GM13976 (cell line): ENCODE measurements around the gene PPP2R5A.

Source experiments
- DNase-seq: peaks from one replicate; pipeline ENCODE4 v3.0.0; 2012; ENCODE audit warnings: low spot score
- in situ Hi-C: fragments of 300-500 bp; cut with MboI; formaldehyde crosslinking; loops from one replicate; pipeline ENCODE4 v1.12.0; 2022; ENCODE audit warnings: low sequenced_read_pairs, mixed read lengths, inconsistent platforms; ENCODE audit not compliant: unreplicated experiment
- TF ChIP-seq, protein P1 (sequence below): IDR thresholded peaks from 2 replicates; pipeline ENCODE4 v1.5.1; 2012; ENCODE audit warnings: borderline replicate concordance, mild to moderate bottlenecking; ENCODE audit not compliant: insufficient read depth; ENCODE audit errors: extremely low read depth, missing control alignments, control extremely low read depth

The PPP2R5A gene

DNA sequence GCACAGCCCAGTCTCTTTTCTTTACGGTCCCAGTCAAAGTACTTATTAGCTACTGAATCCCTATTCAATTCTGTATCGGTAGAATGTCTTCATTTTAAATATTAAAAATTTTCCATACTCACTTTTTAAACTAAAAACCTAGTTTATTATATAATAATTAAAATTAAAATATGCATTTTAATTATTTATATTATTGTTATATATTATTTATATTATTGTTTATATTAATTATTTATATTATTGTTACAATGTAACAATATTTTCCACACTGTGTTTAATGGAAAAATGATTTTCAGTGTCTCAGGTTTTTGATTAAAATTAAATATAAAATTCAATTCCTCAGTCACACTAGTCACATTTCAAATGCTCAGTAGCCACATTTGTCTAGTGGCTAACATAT, 18.2 kb upstream of the PPP2R5A start:
- in situ Hi-C loops, result no loop called here
- TF ChIP-seq, protein P1, sequence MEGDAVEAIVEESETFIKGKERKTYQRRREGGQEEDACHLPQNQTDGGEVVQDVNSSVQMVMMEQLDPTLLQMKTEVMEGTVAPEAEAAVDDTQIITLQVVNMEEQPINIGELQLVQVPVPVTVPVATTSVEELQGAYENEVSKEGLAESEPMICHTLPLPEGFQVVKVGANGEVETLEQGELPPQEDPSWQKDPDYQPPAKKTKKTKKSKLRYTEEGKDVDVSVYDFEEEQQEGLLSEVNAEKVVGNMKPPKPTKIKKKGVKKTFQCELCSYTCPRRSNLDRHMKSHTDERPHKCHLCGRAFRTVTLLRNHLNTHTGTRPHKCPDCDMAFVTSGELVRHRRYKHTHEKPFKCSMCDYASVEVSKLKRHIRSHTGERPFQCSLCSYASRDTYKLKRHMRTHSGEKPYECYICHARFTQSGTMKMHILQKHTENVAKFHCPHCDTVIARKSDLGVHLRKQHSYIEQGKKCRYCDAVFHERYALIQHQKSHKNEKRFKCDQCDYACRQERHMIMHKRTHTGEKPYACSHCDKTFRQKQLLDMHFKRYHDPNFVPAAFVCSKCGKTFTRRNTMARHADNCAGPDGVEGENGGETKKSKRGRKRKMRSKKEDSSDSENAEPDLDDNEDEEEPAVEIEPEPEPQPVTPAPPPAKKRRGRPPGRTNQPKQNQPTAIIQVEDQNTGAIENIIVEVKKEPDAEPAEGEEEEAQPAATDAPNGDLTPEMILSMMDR, result no peak
- no peak for DNase-seq

DNA sequence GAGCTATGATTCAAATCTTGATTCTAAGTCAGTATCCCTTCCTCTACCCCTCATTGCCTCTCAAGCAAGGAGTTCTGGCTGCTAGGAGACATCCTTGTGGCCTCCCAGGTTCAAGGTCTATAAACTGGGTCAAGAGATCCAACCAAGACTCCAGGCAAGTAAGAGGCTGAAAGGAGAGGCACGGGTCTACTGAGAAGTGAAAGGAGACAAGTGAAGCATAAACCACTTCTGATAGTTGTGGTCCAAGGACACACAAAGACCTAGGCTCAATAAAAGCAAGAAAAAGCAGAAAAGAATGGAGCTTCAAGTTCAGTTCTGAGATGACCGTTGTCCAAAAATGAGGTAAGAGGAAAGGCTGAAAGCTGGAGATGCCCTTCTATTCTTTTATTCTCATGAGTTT, 17.8 kb upstream of the PPP2R5A start:
- TF ChIP-seq, protein P1, result no peak
- DNase-seq, result no peak
- in situ Hi-C loops, result no loop called here

DNA sequence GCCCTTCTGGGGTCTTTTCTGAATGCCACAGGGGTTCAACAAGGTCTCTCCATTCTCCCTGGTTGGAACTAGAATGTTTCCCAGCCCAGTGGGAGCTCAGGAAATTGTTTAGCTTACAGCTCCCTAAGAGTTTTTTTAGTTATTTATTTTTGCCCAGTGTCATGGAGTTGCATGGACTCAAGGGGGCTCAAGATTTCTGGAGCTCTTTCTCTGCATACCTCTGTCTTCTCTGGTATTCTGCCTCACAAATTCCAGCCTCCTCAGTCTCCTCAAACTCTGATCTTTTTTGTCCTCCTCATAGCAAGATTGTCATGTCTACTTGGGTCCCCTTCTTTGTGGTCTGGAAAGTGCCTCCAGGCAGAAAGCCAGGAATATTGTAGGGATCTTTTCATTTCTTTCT, 15.9 kb upstream of the PPP2R5A start:
- TF ChIP-seq, protein P1, result no peak
- in situ Hi-C loops, result no loop called here
- no peak for DNase-seq

DNA sequence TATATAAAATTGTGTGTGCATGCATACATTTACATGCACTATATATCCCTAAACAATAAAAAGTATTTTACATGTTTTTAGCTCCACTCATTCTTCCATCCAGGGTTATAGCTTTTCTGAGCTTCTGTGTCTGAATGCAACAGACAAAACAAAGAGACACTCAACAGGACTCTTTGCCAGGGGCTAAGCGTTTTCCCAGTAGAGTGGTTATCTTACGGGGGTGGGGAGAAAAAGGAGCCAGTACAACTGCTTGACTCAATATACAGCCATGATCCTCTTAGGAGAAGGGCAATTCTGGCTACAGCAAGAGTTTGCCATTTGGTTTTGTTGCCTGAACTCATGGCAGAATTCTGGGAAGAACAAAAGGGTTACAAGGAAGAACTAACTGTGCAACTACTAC, 14.6 kb upstream of the PPP2R5A start:
- no peak for DNase-seq
- TF ChIP-seq, protein P1, result no peak
- in situ Hi-C loops, result no loop called here

DNA sequence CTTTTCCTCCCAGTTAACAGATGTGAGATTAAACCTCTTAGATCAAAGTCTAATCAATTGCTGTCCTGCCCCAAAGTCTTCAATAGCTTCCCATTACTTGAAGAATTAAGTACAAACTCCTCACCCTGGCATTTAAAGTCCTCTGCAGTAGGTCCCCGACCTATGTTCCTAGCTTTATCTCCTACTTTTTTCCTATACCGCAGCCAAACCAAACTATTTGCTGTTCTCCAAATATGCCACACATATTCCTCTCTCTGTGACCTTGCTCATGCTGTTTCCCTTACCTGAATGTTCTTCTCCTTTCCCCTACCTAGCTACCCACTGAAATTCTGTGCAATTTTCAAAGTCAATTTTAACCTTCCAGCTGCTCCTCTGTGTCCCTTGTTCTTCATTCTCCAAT, 14.0 kb upstream of the PPP2R5A start:
- TF ChIP-seq, protein P1, result no peak
- DNase-seq, result no peak
- in situ Hi-C loops, result no loop called here

DNA sequence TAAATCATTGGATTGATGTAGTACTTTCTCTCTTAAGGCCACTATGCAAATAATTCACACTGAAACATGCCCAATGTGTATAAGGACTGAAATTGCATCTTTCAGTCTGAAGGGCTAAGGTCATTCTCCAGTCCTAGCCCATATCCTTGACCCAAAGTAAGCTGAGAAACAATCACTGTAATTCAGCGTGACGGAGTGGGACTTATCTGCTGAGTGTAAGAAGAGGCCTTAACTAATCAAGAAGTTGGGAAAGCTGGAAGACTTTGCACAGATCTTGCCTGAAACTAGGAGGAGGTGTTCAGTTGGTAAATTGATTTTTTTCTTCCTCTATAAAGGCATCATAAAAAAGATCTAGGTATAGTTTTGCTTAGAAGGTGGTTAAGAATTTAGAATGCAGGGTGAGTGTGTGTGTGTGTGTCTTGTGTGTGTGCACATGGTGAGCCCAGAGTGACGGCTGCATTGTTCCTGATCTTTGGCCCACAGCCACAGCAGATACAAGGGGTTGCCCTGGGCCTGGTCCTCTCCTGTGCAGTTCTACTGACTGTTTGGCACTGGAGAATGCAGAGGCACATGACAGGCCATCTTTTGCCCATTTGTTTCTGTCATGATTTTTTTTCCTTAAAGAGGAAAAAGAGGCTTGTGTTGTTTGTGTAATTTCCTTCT, 13.3 kb upstream of the PPP2R5A start:
- TF ChIP-seq, protein P1, result no peak
- DNase-seq, result no peak
- in situ Hi-C loops, result no loop called here
